NCI-H187 (cell line): Measurements from ENCODE around the gene SLC19A1.

Source experiments
- DNase-seq, 2 experiments: peaks; one replicate each; lab custom pipeline; 2025; lab: John Stamatoyannopoulos, UW

The SLC19A1 gene

GRCh38 chr21:45466330-45467220, 75.7 kb downstream of the SLC19A1 start:
- DNase-seq: no peak

GRCh38 chr21:45465611-45466329, 76.5 kb downstream of the SLC19A1 start:
- DNase-seq: no peak

GRCh38 chr21:45465105-45465504, 77.1 kb downstream of the SLC19A1 start:
- DNase-seq: no peak

- DNase-seq: no peak
Observed at GRCh38 chr21:45464309-45464708, 77.9 kb downstream of the SLC19A1 start.

GRCh38 chr21:45463871-45464270, 78.4 kb downstream of the SLC19A1 start:
- DNase-seq: no peak

GRCh38 chr21:45461806-45462341, 80.4 kb downstream of the SLC19A1 start:
- no peak for DNase-seq

- DNase-seq: no peak
Observed at GRCh38 chr21:45461369-45461750, 80.9 kb downstream of the SLC19A1 start.

- DNase-seq: no peak
Observed at GRCh38 chr21:45460611-45461368, 81.5 kb downstream of the SLC19A1 start.

- no peak for DNase-seq
Observed at GRCh38 chr21:45460011-45460565, 82.2 kb downstream of the SLC19A1 start.

- no peak for DNase-seq
Observed at GRCh38 chr21:45459171-45460010, 82.8 kb downstream of the SLC19A1 start.

- DNase-seq: no peak
Observed at GRCh38 chr21:45458281-45459170, 83.7 kb downstream of the SLC19A1 start.

- no peak for DNase-seq
Observed at GRCh38 chr21:45457832-45458172, 84.4 kb downstream of the SLC19A1 start.

- DNase-seq: no peak
Observed at GRCh38 chr21:45457161-45457831, 84.9 kb downstream of the SLC19A1 start.

- no peak for DNase-seq
Observed at GRCh38 chr21:45456584-45457160, 85.6 kb downstream of the SLC19A1 start.

- DNase-seq: no peak
Observed at GRCh38 chr21:45455674-45456583, 86.3 kb downstream of the SLC19A1 start.

- no peak for DNase-seq
Observed at GRCh38 chr21:45454926-45455673, 87.1 kb downstream of the SLC19A1 start.
